ENCODE measurements around the gene G6PD.

- no peak for TF ChIP-seq CTCF (IDR thresholded peaks at IDR 0.05; ENCODE audit: low read depth, low read length)
- no peak for TF ChIP-seq MYC (IDR thresholded peaks at IDR 0.05; ENCODE audit: low read depth, low read length)
Measured at GRCh38 chrX:154489182-154489581, 57.5 kb downstream of the G6PD start.
